ENCODE data around the gene PHLDA2. TPM values are rescaled to one million over a fixed set of nuclear protein-coding genes. Genes with fewer than 3 reads are reported as not detected.

Gene PHLDA2
- total RNA-seq (0.41 TPM in 1 of 2 replicates, not detected in the other), polyA plus RNA-seq (1.3 and 1.4 TPM in 2 replicates), polyA minus RNA-seq (1.4 and 1.6 TPM in 2 replicates)
- total RNA-seq (2013): not detected

- CTCF ChIA-PET: interaction anchor here (1.2 to 2.5 kb wide), 5 partner anchors 36 to 626 kb away, joined by 4 to 28 read pairs (median 8); no protein-coding TSS in a partner anchor
- H4K20me1 ChIP-seq (ENCODE audit: control insufficient read depth, insufficient read depth, low read length, poor library complexity, severe bottlenecking): peaks cover 5% of the 10 kb centered on the region
- intact Hi-C loops (cut with micrococcal nuclease): no loop called here
- peak within 1 kb of the TSS; percentile 62 for H2AFZ ChIP-seq (ENCODE audit: insufficient read depth, low read depth, low read length, poor library complexity, severe bottlenecking)
- H3K9me3 ChIP-seq (ENCODE audit: control extremely low read depth in 1 of 3, control insufficient read depth in 2 of 3, insufficient read depth in 1 of 3, low read length in 2 of 3): peaks cover 0 to 6% (median 0%) of the 10 kb centered on the region in 3 donors
- H3K9me3 Mint-ChIP-seq (ENCODE audit: insufficient read depth): no peaks in the 10 kb centered on the region
- H3K27ac Mint-ChIP-seq: no peak within 1 kb of the TSS
- H3K4me1 Mint-ChIP-seq: peaks cover 16% of the 10 kb centered on the region
- DNase-seq (peak; percentile 58), ATAC-seq (ENCODE audit: low read depth) (peak; percentile 20)
- peaks cover 28% of the 10 kb centered on the region in 2 donors for H3K4me1 ChIP-seq (ENCODE audit: control insufficient read depth in 2 of 2, insufficient read depth in 2 of 2, low read length in 2 of 2)
- 1% methylated on average over 93 of the region's 113 CpGs for WGBS (ENCODE audit: insufficient coverage)
- H3K4me2 ChIP-seq (replicated peaks; ENCODE audit: low read depth, low read length, poor library complexity, severe bottlenecking): peak within 1 kb of the TSS; percentile 94
- H3K4me3 Mint-ChIP-seq: peak within 1 kb of the TSS; percentile 88
- no peak for TF ChIP-seq EZH2 (IDR thresholded peaks at IDR 0.05; ENCODE audit: borderline replicate concordance, insufficient read depth, low read depth, low read length, poor library complexity, severe bottlenecking)
- no peak for TF ChIP-seq CTCF (IDR thresholded peaks at IDR 0.05)
- peak within 1 kb of the TSS; percentile 60 for H3K9ac ChIP-seq (ENCODE audit: low read length)
- peak within 1 kb of the TSS in 4 of 5 experiments; percentile 35 to 65 (median 52) for H3K4me3 ChIP-seq (ENCODE audit: control extremely low read depth in 1 of 5, extremely low read depth in 1 of 5, insufficient read depth in 1 of 5, low read depth in 2 of 5, low read length in 4 of 5)
- H3K36me3 ChIP-seq (replicated peaks in 1 of 2; ENCODE audit: control extremely low read depth in 1 of 2, control insufficient read depth in 1 of 2, extremely low read depth in 1 of 2, insufficient read depth in 2 of 2, low read length in 1 of 2): no peaks in the 10 kb centered on the region
- POLR2A ChIA-PET: no interaction called here
- H3K79me2 ChIP-seq (ENCODE audit: control insufficient read depth, insufficient read depth, low read length): no peaks in the 10 kb centered on the region
- H3K27me3 Mint-ChIP-seq: peaks cover 28% of the 10 kb centered on the region
- H3K27ac ChIP-seq (ENCODE audit: low read length in 2 of 2): no peak within 1 kb of the TSS
- H3K27me3 ChIP-seq (replicated peaks in 1 of 4; ENCODE audit: control extremely low read depth in 1 of 4, control insufficient read depth in 3 of 4, insufficient read depth in 4 of 4, low read length in 3 of 4): peaks cover 0 to 61% (median 17%) of the 10 kb centered on the region in 4 experiments
Measured at GRCh38 chr11:2928605-2929530, at the start of gene PHLDA2. PHLDA2 (minus strand) TSS chr11:2929420; CDS start chr11:2929364, 56 bp downstream.

GRCh38 chr11:2977113-2977512 is 47.9 kb upstream of the PHLDA2 start:
- Mint-ChIP-seq H3K4me3 (no peak overlapping the region), H3K27me3 (no peaks in the 10 kb centered on the region), H3K9me3 (ENCODE audit: insufficient read depth) (no peaks in the 10 kb centered on the region), H3K27ac (no peak overlapping the region), H3K4me1 (peaks cover 10% of the 10 kb centered on the region)
- Histone ChIP-seq H3K79me2 (ENCODE audit: control insufficient read depth, insufficient read depth, low read length) (peaks cover 85% of the 10 kb centered on the region), H4K20me1 (ENCODE audit: control insufficient read depth, insufficient read depth, low read length, poor library complexity, severe bottlenecking) (peaks cover 68% of the 10 kb centered on the region), H3K4me2 (replicated peaks; ENCODE audit: low read depth, low read length, poor library complexity, severe bottlenecking) (no peak overlapping the region), H2AFZ (ENCODE audit: insufficient read depth, low read depth, low read length, poor library complexity, severe bottlenecking) (no peak overlapping the region), H3K27me3 (replicated peaks in 1 of 4; ENCODE audit: control extremely low read depth in 1 of 4, control insufficient read depth in 3 of 4, insufficient read depth in 4 of 4, low read length in 3 of 4) (no peaks in the 10 kb centered on the region), H3K36me3 (replicated peaks in 1 of 2; ENCODE audit: control extremely low read depth in 1 of 2, control insufficient read depth in 1 of 2, extremely low read depth in 1 of 2, insufficient read depth in 2 of 2, low read length in 1 of 2) (peaks cover 3 to 68% of the 10 kb centered on the region in 2 experiments), H3K27ac (ENCODE audit: low read length in 2 of 2) (no peak overlapping the region), H3K4me1 (ENCODE audit: control insufficient read depth in 2 of 2, insufficient read depth in 2 of 2, low read length in 2 of 2) (no peaks in the 10 kb centered on the region), H3K4me3 (ENCODE audit: control extremely low read depth in 1 of 5, extremely low read depth in 1 of 5, insufficient read depth in 1 of 5, low read depth in 2 of 5, low read length in 4 of 5) (no peak overlapping the region), H3K9me3 (ENCODE audit: control extremely low read depth in 1 of 3, control insufficient read depth in 2 of 3, insufficient read depth in 1 of 3, low read length in 2 of 3) (no peaks in the 10 kb centered on the region), H3K9ac (ENCODE audit: low read length) (no peak overlapping the region)
- intact Hi-C loops (cut with micrococcal nuclease): no loop called here
- ATAC-seq (ENCODE audit: low read depth) (no peak), DNase-seq (no peak)
- WGBS (ENCODE audit: insufficient coverage): 95% methylated on average over 6 of the region's 7 CpGs
- TF ChIP-seq EZH2 (IDR thresholded peaks at IDR 0.05; ENCODE audit: borderline replicate concordance, insufficient read depth, low read depth, low read length, poor library complexity, severe bottlenecking): no peak
- no peak for TF ChIP-seq CTCF (IDR thresholded peaks at IDR 0.05)
- ChIA-PET POLR2A (no interaction called here), CTCF (no interaction called here)

All from B cell (primary cell).